ENCODE data around the gene ITPR2.

ITPR2 gene

GRCh38 chr12:26744042-26744626 is 88.9 kb downstream of the ITPR2 start:
- H3K4me3 ChIP-seq (ENCODE audit: low read depth, low read length) = no peak overlapping the region
- TF ChIP-seq, protein P1, sequence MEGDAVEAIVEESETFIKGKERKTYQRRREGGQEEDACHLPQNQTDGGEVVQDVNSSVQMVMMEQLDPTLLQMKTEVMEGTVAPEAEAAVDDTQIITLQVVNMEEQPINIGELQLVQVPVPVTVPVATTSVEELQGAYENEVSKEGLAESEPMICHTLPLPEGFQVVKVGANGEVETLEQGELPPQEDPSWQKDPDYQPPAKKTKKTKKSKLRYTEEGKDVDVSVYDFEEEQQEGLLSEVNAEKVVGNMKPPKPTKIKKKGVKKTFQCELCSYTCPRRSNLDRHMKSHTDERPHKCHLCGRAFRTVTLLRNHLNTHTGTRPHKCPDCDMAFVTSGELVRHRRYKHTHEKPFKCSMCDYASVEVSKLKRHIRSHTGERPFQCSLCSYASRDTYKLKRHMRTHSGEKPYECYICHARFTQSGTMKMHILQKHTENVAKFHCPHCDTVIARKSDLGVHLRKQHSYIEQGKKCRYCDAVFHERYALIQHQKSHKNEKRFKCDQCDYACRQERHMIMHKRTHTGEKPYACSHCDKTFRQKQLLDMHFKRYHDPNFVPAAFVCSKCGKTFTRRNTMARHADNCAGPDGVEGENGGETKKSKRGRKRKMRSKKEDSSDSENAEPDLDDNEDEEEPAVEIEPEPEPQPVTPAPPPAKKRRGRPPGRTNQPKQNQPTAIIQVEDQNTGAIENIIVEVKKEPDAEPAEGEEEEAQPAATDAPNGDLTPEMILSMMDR (IDR thresholded peaks at IDR 0.05; ENCODE audit: borderline replicate concordance, insufficient read depth, low read depth, low read length) = no peak

GRCh38 chr12:26741584-26742227 is 91.3 kb downstream of the ITPR2 start:
- TF ChIP-seq, protein P1 (IDR thresholded peaks at IDR 0.05; ENCODE audit: borderline replicate concordance, insufficient read depth, low read depth, low read length) = no peak
- H3K4me3 ChIP-seq (ENCODE audit: low read depth, low read length) = no peak overlapping the region

DNA sequence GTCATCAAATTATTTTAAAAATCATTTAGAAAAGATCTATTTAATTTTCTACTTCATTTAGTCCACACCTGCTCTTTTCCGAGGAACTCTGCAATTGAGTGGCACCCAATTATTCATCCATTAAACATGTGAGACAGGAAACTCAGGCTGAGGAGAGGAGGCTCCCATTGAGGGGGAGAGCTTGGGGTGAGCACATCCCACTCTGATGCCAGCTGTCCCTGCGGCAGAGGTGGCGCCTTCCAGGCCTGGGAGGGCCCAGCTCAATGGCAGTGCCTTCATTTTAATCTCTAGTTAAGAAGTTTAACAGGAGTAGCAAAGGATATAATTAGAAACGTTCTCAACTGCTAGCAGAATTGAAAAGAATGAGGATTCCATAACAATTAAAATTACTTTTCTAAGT is 92.0 kb downstream of the ITPR2 start:
- TF ChIP-seq, protein P1 (IDR thresholded peaks at IDR 0.05; ENCODE audit: borderline replicate concordance, insufficient read depth, low read depth, low read length) = no peak
- no peak overlapping the region for H3K4me3 ChIP-seq (ENCODE audit: low read depth, low read length)

GRCh38 chr12:26740348-26740747 is 92.6 kb downstream of the ITPR2 start:
- TF ChIP-seq, protein P1 (IDR thresholded peaks at IDR 0.05; ENCODE audit: borderline replicate concordance, insufficient read depth, low read depth, low read length) = no peak

GRCh38 chr12:26737487-26738030 is 95.4 kb downstream of the ITPR2 start:
- no peak overlapping the region for H3K4me3 ChIP-seq (ENCODE audit: low read depth, low read length)
- TF ChIP-seq, protein P1 (IDR thresholded peaks at IDR 0.05; ENCODE audit: borderline replicate concordance, insufficient read depth, low read depth, low read length) = no peak

More at GRCh38 chr12:26740348-26740747, 92.6 kb downstream of the ITPR2 start:
- H3K4me3 ChIP-seq (ENCODE audit: low read depth, low read length) = no peak overlapping the region

DNA sequence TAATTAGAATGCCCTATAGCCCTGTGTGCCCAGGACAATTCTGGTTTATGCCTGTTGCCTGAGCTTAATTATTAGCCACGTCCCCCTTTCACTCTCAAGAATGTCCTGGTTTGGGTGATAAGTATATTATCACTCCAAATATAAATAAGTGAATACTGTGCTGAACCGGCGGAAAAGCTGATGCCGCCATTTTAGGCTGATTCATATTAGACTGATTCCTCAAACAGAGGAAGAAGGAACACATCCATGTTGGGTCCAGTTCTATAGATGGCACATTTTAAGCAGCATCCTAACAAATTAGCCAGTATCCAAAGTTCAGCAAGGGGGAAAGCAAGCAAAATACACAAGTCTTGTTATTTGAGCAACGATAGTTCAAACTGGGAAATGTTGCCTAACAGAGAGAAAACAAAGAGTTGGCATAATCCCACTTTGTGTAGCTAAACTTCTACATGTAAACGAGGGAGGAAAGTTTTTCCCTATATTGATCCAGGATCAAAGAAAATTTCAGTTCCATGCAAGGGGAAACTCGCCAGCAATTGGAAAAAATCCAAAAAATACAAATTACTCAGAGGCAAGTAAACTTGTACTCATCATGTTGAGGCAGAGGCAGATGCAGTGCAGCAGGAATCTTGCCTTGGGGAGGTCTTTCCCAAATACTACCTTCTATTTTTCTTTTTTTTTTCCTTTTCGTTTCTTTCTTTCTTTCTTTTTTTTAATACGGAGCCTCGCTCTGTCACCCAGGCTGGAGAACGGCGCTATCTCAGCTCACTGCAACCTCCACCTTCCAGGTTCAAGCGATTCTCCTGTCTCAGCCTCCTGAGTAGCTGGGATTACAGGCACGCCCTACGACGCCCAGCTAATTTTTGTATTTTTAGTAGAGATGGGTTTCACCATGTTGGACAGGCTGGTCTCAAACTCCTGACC is 96.2 kb downstream of the ITPR2 start:
- no peak overlapping the region for H3K4me3 ChIP-seq (ENCODE audit: low read depth, low read length)
- TF ChIP-seq, protein P1 (IDR thresholded peaks at IDR 0.05; ENCODE audit: borderline replicate concordance, insufficient read depth, low read depth, low read length) = no peak

All from GM12875 (cell line).